Left renal cortex interstitium (tissue), 4 donors: ENCODE data around the gene RTP5. TPM values are rescaled to one million over a fixed set of nuclear protein-coding genes. Genes with fewer than 3 reads are reported as not detected.
"Not testable (repeated sequence)": the region's sequence is repeated elsewhere in the genome, so short reads cannot be mapped to it uniquely, and the experiment has no call there.

ENCODE experiments used
- DNase-seq, 4 donors: peaks; one replicate each; pipeline ENCODE4 v3.0.0-alpha.2; 2013; ENCODE audit warnings: low read depth in 4 of 4, low spot score in 2 of 4, missing footprints in 1 of 4
- polyA plus RNA-seq, 4 donors: library from polyadenylated mRNA; unstranded; fragments of 120-200 nt; gene quantifications; one replicate each; pipeline ENCODE4 v1.2.1, GENCODE V29; 2013; ENCODE audit not compliant: insufficient read length in 4 of 4

The RTP5 gene
- polyA plus RNA-seq, 4 donors, result 0.09 TPM; not detected in 3

- DNase-seq, result no peak
Observed at GRCh38 chr2:241912021-241912555, 42.6 kb downstream of the RTP5 start.

DNA sequence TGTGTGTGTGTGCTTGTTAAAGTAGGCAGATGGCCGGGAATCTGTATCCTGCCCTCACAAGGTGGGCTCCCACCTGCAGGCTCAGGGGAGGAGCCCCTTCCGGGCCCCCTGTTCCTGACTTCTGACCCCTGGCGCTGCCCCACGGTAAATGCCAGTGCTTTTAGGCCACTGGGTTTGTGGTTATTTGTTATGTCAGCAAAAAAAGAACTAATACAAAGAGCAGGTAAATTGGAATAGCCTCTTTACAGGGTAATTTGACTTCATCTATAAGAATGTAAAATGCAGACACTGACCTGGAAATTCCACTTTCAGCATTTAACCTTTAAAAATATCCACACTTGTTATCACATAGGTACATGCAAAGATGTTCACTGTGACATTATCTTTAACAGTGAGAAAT, 44.2 kb downstream of the RTP5 start:
- no peak for DNase-seq

DNA sequence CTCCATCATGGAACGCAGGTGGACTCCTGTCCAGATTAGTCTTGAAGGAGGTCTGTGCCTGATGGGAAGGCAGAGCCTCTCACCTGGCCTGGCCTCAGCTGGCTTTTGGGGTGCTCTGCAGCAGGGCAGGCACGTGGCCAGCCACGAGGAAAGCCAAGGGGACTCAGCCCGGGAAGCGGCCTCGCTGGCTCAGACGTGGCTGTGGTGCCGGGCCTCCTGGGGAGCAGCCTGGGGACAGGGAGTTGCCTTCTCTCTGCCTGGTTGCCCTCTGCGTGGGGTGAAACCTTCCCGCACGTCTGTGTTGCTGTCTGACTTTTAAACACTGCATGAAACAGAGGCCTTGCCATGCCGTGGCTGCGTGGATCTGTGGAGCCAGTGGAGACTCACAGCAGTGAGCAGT, 45.0 kb downstream of the RTP5 start:
- DNase-seq, result no peak

DNA sequence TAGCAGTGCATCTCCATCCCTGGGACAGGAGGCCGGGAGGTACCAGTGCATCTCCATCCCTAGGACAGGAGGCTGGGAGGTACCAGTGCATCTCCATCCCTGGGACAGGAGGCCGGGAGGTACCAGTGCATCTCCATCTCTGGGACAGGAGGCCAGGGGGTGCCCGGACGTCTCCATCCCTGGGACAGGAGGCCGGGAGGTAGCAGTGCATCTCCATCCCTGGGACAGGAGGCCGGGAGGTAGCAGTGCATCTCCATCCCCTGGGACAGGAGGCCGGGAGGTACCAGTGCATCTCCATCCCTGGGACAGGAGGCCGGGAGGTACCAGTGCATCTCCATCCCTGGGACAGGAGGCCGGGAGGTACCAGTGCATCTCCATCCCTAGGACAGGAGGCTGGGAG, 52.1 kb downstream of the RTP5 start:
- not testable (repeated sequence) for DNase-seq

- no peak for DNase-seq
Observed at GRCh38 chr2:241922411-241922810, 52.9 kb downstream of the RTP5 start.

GRCh38 chr2:241922816-241923601, 53.5 kb downstream of the RTP5 start:
- not testable (repeated sequence) for DNase-seq

Other genes starting within 250 kb of the RTP5 start
- 10 to 100 TPM; 57.6 to 75.1 (median 69.1) TPM for gene THAP4, start 232.6 kb upstream of the RTP5 start, polyA plus RNA-seq
- 100 to 1,000 TPM in 2 of 4 donors, 10 to 100 TPM in 2; 58.9 to 113 (median 87.1) TPM for gene ATG4B, start 232.0 kb upstream of the RTP5 start, polyA plus RNA-seq
- 10 to 100 TPM; 32.1 to 52.6 (median 51.0) TPM for gene DTYMK, start 182.9 kb upstream of the RTP5 start, polyA plus RNA-seq
- gene ING5, start 167.7 kb upstream of the RTP5 start, polyA plus RNA-seq, result 10 to 100 TPM; 37.2 to 55.8 (median 43.1) TPM
- 10 to 100 TPM; 27.3 to 59.6 (median 41.1) TPM for gene D2HGDH, start 135.1 kb upstream of the RTP5 start, polyA plus RNA-seq
- gene GAL3ST2, start 92.9 kb upstream of the RTP5 start, polyA plus RNA-seq, result under 1 TPM; 0.13 to 0.83 (median 0.45) TPM
- gene NEU4, start 60.5 kb upstream of the RTP5 start, polyA plus RNA-seq, result 1 to 10 TPM; 1.2 to 4.1 (median 1.9) TPM
- under 1 TPM; 0.21 to 0.33 (median 0.29) TPM for gene PDCD1, start 10.8 kb upstream of the RTP5 start, polyA plus RNA-seq